SIG-M5 (cell line): ENCODE results near the gene CCDC154.
"Not testable (repeated sequence)": the region's sequence is repeated elsewhere in the genome, so short reads cannot be mapped to it uniquely, and the experiment has no call there.

Source experiments
- DNase-seq: peaks from one replicate; lab custom pipeline; 2025; lab: John Stamatoyannopoulos, UW

The CCDC154 gene

DNA sequence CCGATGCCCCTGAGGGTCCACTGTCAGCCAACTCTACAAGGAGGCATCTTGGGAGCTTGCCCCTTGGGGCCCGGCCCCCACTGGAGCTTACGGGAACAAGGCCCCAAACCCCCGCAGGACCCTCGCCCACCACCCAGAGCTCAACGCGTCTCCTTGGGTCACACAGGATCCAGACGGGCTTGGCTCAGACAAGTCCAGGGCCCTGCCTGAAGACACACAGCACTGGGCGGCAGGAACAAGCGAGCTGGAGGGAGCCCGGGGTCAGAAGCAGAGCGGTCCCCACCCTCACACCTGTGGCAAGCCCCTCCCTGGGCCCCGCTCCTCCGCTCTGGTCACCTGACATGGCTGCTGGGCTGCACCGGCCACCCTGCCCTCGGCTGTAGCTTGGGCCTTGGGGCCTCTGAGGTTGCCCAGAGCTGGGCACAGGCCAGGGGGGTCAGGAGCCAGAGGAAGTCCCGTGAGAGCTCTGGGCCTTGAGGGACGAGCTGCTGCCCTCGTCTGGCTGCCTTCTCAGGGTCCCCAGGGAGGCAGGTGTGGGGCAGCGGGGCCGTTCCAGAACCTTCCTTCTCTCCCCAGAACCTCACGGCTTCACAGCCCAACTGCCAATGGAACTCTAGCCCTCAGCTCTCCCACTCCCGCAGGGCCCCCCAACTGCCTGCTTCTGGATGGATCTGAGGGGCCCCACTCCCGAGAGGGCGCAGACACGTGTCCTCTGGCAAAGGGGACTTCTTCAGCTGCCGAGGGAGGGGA is at the start of gene CCDC154:
Gene CCDC154, minus strand, starts transcription at position 577 of the 750 bp plus-strand sequence. Its CDS starts 234 bp downstream, at position 343.
- DNase-seq, result no peak

GRCh38 chr16:1493746-1494094 is 49.4 kb upstream of the CCDC154 start:
- DNase-seq, result no peak

GRCh38 chr16:1492923-1493745 is 48.8 kb upstream of the CCDC154 start, which contains the start of gene TELO2:
TSS of gene TELO2 (plus strand) at chr16:1493360. CDS start at chr16:1494282, 922 bp downstream.
- DNase-seq, result no peak

- DNase-seq, result no peak
Measured at GRCh38 chr16:1492082-1492922, 47.9 kb upstream of the CCDC154 start.

- no peak for DNase-seq
Measured at GRCh38 chr16:1491327-1491726, 47.0 kb upstream of the CCDC154 start.

DNA sequence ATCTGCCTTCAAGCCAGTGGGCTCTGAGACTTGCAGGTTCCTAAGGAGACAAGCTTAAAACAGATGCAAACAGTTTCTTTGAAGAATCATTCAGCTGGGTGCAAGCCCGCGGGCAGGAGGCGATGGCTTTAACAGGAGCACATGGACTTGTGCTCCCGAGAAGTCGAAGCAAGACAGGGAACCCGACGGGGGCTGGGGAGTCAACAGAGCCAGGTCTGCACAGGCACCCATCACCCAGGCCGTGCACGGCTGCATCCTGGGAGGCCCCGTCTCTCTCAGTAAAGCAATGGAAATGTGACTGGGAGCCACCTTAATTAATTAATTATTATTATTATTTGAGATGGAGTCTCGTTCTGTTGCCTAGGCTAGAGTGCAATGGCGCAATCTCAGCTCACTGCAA is 44.7 kb upstream of the CCDC154 start:
- DNase-seq, result no peak

DNA sequence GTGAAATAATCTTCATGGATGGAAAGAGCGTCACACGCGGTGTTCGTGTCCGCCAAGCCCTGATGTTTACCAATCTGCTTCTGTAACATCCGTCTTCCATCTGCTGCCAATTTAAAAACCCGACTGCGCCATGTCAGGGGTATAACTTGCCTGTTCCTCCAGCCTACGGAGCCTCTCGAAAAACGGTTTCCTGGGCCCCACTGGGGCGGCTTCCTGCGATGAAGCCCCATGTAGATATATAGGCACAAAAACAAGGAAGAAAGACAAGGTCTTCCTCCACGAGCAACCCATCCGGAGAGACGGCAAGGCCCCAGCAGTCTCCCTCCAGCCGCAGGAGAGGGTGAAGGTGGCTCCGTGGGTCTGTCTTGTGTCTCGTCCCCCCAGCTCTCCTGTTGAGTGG is 44.3 kb upstream of the CCDC154 start, which contains the start of gene PTX4:
Gene PTX4, minus strand, starts transcription at position 326 of the 400 bp plus-strand sequence. Its CDS starts 35 bp downstream, at position 291.
- no peak for DNase-seq

- DNase-seq, result no peak
Measured at GRCh38 chr16:1488054-1488601, 43.8 kb upstream of the CCDC154 start.

DNA sequence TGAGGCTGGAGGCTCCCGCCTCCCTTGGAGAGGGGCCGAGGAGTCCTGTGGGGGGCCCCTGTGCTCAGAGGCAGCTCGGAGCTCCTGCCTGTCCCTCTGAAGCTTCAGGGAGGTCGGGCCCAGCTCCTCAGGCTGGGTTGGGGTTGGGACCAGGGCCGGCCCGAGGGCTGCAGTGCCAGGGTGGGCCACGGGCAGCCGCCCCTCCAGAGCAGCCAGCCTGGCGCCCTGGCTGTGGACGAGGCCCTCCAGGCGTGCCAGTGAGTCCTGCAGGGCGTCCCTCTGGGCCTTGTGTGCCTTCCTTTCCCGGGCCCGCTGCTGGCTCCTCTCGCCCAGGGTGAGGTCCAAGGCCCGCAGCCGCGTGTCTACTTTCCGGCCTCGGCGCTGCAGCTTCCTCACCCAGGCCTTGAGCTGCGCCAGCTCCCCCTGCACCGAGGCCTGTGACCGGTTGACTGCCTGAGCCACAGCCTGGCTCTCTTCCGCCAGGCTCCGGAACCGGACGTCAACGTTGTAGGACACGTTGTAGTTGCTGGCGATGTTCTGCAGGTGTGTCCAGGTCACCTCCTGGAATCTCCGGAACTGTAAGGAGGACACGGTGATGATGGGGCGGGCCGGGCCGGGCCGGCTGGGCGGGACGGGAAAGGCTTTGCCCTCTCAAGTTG is 43.2 kb upstream of the CCDC154 start:
- no peak for DNase-seq

- no peak for DNase-seq
Measured at GRCh38 chr16:1486551-1487390, 42.4 kb upstream of the CCDC154 start.

- no peak for DNase-seq
Measured at GRCh38 chr16:1485847-1486496, 41.6 kb upstream of the CCDC154 start.

DNA sequence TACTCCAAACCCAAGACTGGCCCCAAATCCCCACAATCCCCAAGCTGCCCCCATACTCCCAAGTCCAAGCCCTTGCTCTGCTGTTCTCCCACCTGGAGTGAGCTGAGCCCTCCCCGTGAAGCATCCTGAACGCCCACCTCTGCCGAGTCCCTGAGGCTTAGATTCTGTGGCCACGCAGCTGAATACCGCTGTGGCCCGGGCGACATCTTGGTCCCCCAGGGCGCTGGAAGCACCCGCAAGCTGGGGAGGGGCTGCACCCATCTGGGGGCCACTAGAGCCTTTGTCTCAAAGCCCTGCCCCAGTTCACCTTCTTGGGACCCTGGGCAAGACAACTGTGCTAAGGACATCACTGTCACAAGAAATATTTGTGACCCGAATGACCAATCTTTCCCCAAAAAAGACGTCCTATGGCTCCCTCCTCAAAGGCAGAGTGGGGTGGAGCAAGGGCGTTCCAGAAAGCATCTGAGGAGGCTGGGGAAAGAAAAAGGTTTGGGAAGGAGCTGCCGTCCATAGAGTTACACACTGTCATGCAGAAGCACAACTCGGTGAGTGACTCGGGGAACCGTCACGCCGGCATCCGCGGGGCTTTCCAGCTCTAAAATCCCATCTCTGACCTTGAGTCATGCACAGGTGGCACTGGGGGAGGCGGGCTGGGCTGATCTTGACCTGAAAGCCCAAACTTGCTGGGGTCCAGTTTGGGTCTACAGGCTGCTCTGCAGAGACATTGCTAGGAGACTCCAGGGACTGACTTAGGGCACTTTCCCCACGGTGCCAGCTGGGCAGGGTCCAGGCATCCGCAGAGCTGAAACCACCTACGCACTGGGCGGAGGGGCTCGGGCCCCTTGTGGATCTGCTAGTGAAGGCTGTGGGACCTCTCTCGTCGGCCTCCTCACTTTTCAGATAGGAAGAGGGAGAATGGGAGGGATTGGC is 37.8 kb upstream of the CCDC154 start:
- no peak for DNase-seq

DNA sequence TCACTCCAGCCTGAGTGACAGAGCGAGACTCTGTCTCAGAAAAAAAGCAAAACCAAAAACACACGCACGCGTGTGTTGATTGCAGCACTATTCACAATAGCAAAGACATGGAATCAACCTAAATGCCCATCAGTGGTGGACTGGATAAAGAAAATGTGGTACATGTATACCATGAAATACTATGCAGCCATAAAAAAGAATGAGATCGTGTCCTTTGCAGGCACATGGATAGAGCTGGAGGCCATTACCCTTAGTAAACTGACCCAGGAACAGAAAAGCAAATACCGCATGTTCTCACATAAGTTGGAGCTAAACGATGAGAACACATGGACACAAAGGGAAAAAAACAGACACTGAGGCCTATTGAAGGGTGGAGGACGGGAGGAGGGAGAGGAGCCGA is 34.6 kb upstream of the CCDC154 start:
- DNase-seq, result not testable (repeated sequence)

- DNase-seq, result no peak
Measured at GRCh38 chr16:1477033-1477432, 32.7 kb upstream of the CCDC154 start.

GRCh38 chr16:1475552-1476114 is 31.3 kb upstream of the CCDC154 start:
- DNase-seq, result no peak

- no peak for DNase-seq
Measured at GRCh38 chr16:1474796-1475551, 30.6 kb upstream of the CCDC154 start, which contains the start of gene CLCN7. TSS of gene CLCN7 (minus strand) at chr16:1475028. CDS start at chr16:1474974, 54 bp downstream.

DNA sequence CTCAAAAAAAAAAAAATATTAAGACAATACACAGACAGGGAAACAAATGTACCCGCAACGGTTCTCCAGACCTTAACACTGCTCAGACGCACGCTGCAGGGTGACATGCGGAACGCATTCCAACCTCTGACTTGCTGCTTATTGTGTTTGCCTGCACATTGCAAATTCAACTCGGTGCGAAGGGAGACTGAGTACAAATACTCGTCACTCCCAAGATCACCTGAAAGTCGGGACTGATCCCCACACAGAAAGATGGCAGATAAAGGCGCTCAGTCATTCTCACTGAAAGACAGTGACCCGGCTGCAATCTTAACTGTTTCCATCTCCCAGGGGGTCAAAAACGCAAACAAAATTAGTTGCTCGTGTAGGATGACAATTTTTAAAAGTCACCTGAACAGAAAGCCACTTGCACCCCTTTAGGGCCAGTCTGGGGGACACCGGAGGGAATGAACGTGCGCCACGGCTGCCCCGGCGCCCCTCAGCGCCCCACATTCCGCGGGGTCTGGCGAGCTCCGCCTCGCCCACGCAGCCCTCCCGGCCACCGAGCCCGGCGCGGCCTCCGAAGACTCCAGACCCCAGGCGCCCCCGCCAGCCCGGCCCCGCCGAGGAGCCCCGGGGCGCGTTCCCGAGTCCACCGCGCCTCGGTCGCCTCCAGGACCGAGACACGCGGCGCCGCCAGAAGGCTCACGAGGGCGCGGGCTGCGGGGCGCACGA is 29.9 kb upstream of the CCDC154 start:
- no peak for DNase-seq
